Thoracic aorta (tissue), 2 donors: ENCODE data around the gene DONSON. TPM values are rescaled to one million over a fixed set of nuclear protein-coding genes. Genes with fewer than 3 reads are reported as not detected.
"Not testable (repeated sequence)": the region's sequence is repeated elsewhere in the genome, so short reads cannot be mapped to it uniquely, and the experiment has no call there.

Source experiments
- ATAC-seq: fragments of 150-250 bp; one replicate; pipeline ENCODE4 v1.8.0; 2017; ENCODE audit warnings: low read depth; ENCODE audit not compliant: insufficient number of reproducible peaks, low FRiP score
- DNase-seq: peaks from one replicate; pipeline ENCODE4 v3.0.0-alpha.2; 2020; ENCODE audit warnings: low spot score
- H3K27ac ChIP-seq, 2 donors: fragments of 200-600 bp; sonication (generic); 1 replicate in 1 of 2; 2 replicates in 1 of 2; pipeline ENCODE4 v1.5.1; 2016; ENCODE audit warnings: mild to moderate bottlenecking in 2 of 2, moderate library complexity in 2 of 2
- H3K27me3 ChIP-seq: fragments of 200-600 bp; sonication (generic); replicated peaks from 2 replicates; pipeline ENCODE4 v1.6.0; 2016; ENCODE audit warnings: mild to moderate bottlenecking; ENCODE audit not compliant: insufficient read depth
- H3K36me3 ChIP-seq: fragments of 200-600 bp; sonication (generic); one replicate; pipeline ENCODE4 v1.5.1; 2016
- H3K4me1 ChIP-seq, 2 donors: fragments of 200-600 bp; sonication (generic); 1 replicate in 1 of 2; 2 replicates in 1 of 2; pipeline versions ENCODE4 v1.5.1 to v1.6.0; 2016; ENCODE audit warnings: low read depth in 2 of 2, mild to moderate bottlenecking in 1 of 2; ENCODE audit not compliant: control insufficient read depth in 1 of 2
- H3K4me3 ChIP-seq: fragments of 200-600 bp; sonication (generic); 2 replicates; pipeline ENCODE4 v1.5.1; 2016; ENCODE audit warnings: mild to moderate bottlenecking
- H3K9me3 ChIP-seq: fragments of 200-600 bp; sonication (generic); 2 replicates; pipeline ENCODE4 v1.5.1; 2016
- CTCF ChIP-seq: fragments of 200-600 bp; sonication (generic); IDR thresholded peaks from one replicate; pipeline ENCODE4 v1.5.1; 2019; ENCODE audit warnings: antibody characterized with exemption
- total RNA-seq, 2 donors: library from RNA; depleted of rRNA; stranded (reverse); fragments of >200 nt; gene quantifications; one replicate each; pipeline versions ENCODE4 v1.1.0 to v1.2.3, GENCODE V29; 2016

DONSON gene
- total RNA-seq, 2 donors from 2014 or later = 12.1 to 19.2 TPM

GRCh38 chr21:33587792-33588484, 546 bp downstream of the DONSON start:
- TF ChIP-seq CTCF = no peak
- DNase-seq = no peak

GRCh38 chr21:33586927-33587326, 1.6 kb downstream of the DONSON start:
- Histone ChIP-seq H3K27me3 (no peaks in the 10 kb centered on the region), H3K9me3 (no peaks in the 10 kb centered on the region), H3K4me3 (no peak overlapping the region), H3K4me1 (peaks cover 6 to 14% of the 10 kb centered on the region in 2 donors), H3K27ac (no peak overlapping the region), H3K36me3 (no peaks in the 10 kb centered on the region)
- ATAC-seq = no peak
- no peak for DNase-seq
- TF ChIP-seq CTCF = no peak

More at GRCh38 chr21:33587792-33588484, 546 bp downstream of the DONSON start:
- Histone ChIP-seq H3K4me3 (peak overlapping the region; percentile 87), H3K27me3 (no peaks in the 10 kb centered on the region), H3K27ac (peak overlapping the region; percentile 78 to 86), H3K9me3 (no peaks in the 10 kb centered on the region), H3K36me3 (no peaks in the 10 kb centered on the region), H3K4me1 (peaks cover 6 to 14% of the 10 kb centered on the region in 2 donors)
- ATAC-seq = peak; percentile 21

GRCh38 chr21:33584455-33584854, 4.0 kb downstream of the DONSON start:
- Histone ChIP-seq H3K36me3 (no peaks in the 10 kb centered on the region), H3K9me3 (no peaks in the 10 kb centered on the region), H3K27me3 (no peaks in the 10 kb centered on the region), H3K4me3 (no peak overlapping the region), H3K4me1 (peaks cover 6 to 14% of the 10 kb centered on the region in 2 donors), H3K27ac (no peak overlapping the region)
- no peak for DNase-seq
- ATAC-seq = no peak
- TF ChIP-seq CTCF = no peak

GRCh38 chr21:33578959-33579542, 9.4 kb downstream of the DONSON start:
- DNase-seq (no peak), ATAC-seq (no peak)
- Histone ChIP-seq H3K27ac (peak overlapping the region in 1 of 2 donors; percentile 15), H3K9me3 (no peaks in the 10 kb centered on the region), H3K27me3 (no peaks in the 10 kb centered on the region), H3K4me1 (peaks cover 0 to 7% of the 10 kb centered on the region in 2 donors), H3K36me3 (peaks cover 10% of the 10 kb centered on the region), H3K4me3 (no peak overlapping the region)
- no peak for TF ChIP-seq CTCF

- H3K9me3 ChIP-seq = no peaks in the 10 kb centered on the region
- peak overlapping the region in 1 of 2 donors; percentile 15 for H3K27ac ChIP-seq
- no peak for TF ChIP-seq CTCF
- ATAC-seq (no peak), DNase-seq (no peak)
- no peaks in the 10 kb centered on the region for H3K27me3 ChIP-seq
- peaks cover 0 to 7% of the 10 kb centered on the region in 2 donors for H3K4me1 ChIP-seq
- no peak overlapping the region for H3K4me3 ChIP-seq
- H3K36me3 ChIP-seq = peaks cover 15% of the 10 kb centered on the region
Observed at GRCh38 chr21:33578214-33578613, 10.3 kb downstream of the DONSON start.

- H3K27me3 ChIP-seq, H3K9me3 ChIP-seq, H3K4me1 ChIP-seq, H3K4me3 ChIP-seq, DNase-seq, H3K27ac ChIP-seq, ATAC-seq: not testable (repeated sequence)
- peaks cover 20% of the 10 kb centered on the region for H3K36me3 ChIP-seq
Observed at GRCh38 chr21:33576741-33577141, 11.7 kb downstream of the DONSON start.
